SK-N-SH (cell line): ENCODE results near the gene ARHGAP42. TPM values are rescaled to one million over a fixed set of nuclear protein-coding genes. Genes with fewer than 3 reads are reported as not detected.

Experiments
- CTCF ChIA-PET: fragments of 300-600, 350-600 bp; formaldehyde crosslinking; extraction: SDS; loops from one replicate; lab custom pipeline; 2021; lab: Yijun Ruan, JAX
- POLR2A ChIA-PET: fragments of 350-600 bp; sonication (Branson Sonifier 250); formaldehyde crosslinking; extraction: SDS; loops from one replicate; lab custom pipeline; 2020; ENCODE audit warnings: antibody characterized with exemption, inconsistent platforms; lab: Yijun Ruan, JAX
- DNase-seq: peaks from one replicate; pipeline ENCODE4 v3.0.0; 2012
- H2AFZ ChIP-seq: fragments of 200-600 bp; sonication (generic); 2 replicates; pipeline ENCODE4 v1.8.1; 2016; ENCODE audit warnings: antibody characterized with exemption, mild to moderate bottlenecking, low read depth
- H3F3A ChIP-seq: fragments of 200-600 bp; sonication (generic); replicated peaks from 2 replicates; pipeline ENCODE3; 2016; ENCODE audit warnings: antibody characterized with exemption, mild to moderate bottlenecking; ENCODE audit not compliant: insufficient read depth
- H3K27ac ChIP-seq, 2 experiments: fragments of 200-500 bp in 1 of 2; fragments of 200-600 bp in 1 of 2; sonication (Bioruptor generic) in 1 of 2; sonication (generic), shearing (Covaris generic) in 1 of 2; 2 replicates each; pipeline versions ENCODE4 v1.5.1 to v1.6.1; 2014 to 2016; ENCODE audit warnings: low read depth in 2 of 2, inconsistent platforms in 1 of 2, low read length in 1 of 2, mild to moderate bottlenecking in 1 of 2, mixed read lengths in 1 of 2
- H3K27me3 ChIP-seq: fragments of 200-600 bp; sonication (generic), shearing (Covaris generic); 2 replicates; pipeline ENCODE4 v1.6.1; 2016; ENCODE audit warnings: mixed run types; ENCODE audit not compliant: insufficient read depth
- H3K36me3 ChIP-seq, 2 experiments: fragments of 200-500 bp in 1 of 2; fragments of 200-600 bp in 1 of 2; sonication (Bioruptor generic) in 1 of 2; sonication (generic) in 1 of 2; replicated peaks in 1 of 2; 2 replicates each; pipeline versions ENCODE3 to v1.5.1; 2014 to 2016; ENCODE audit warnings: low read length in 1 of 2, mild to moderate bottlenecking in 1 of 2; ENCODE audit not compliant: insufficient read depth in 2 of 2, control insufficient read depth in 1 of 2
- H3K4me1 ChIP-seq, 2 experiments: fragments of 200-500 bp in 1 of 2; fragments of 200-600 bp in 1 of 2; sonication (Bioruptor generic) in 1 of 2; sonication (generic), shearing (Covaris generic) in 1 of 2; 2 replicates each; pipeline versions ENCODE4 v1.5.1 to v1.6.1; 2014 to 2016; ENCODE audit warnings: low read depth in 1 of 2, low read length in 1 of 2, mixed run types in 1 of 2; ENCODE audit not compliant: insufficient read depth in 2 of 2, control insufficient read depth in 1 of 2
- H3K4me2 ChIP-seq: fragments of 200-600 bp; sonication (generic), shearing (Covaris generic); 2 replicates; pipeline ENCODE4 v1.6.1; 2017; ENCODE audit warnings: mixed run types
- H3K4me3 ChIP-seq, 2 experiments: fragments of 200-500 bp in 1 of 2; fragments of 200-600 bp in 1 of 2; sonication (Bioruptor generic) in 1 of 2; sonication (generic), shearing (Covaris generic) in 1 of 2; 2 replicates each; pipeline versions ENCODE4 v1.5.1 to v1.8.1; 2014 to 2016; ENCODE audit warnings: low read depth in 2 of 2, inconsistent platforms in 1 of 2, low read length in 1 of 2, mild to moderate bottlenecking in 1 of 2, mixed read lengths in 1 of 2, moderate library complexity in 1 of 2
- H3K79me2 ChIP-seq: fragments of 200-600 bp; sonication (generic); 2 replicates; pipeline ENCODE4 v1.8.1; 2017; ENCODE audit warnings: mild to moderate bottlenecking; ENCODE audit not compliant: insufficient read depth
- H3K9ac ChIP-seq: fragments of 200-600 bp; sonication (generic); 2 replicates; pipeline ENCODE4 v1.6.1; 2017; ENCODE audit warnings: mixed run types
- H3K9me2 ChIP-seq: fragments of 200-600 bp; sonication (generic); 2 replicates; pipeline ENCODE4 v1.6.1; 2017; ENCODE audit warnings: mixed run types
- H3K9me3 ChIP-seq: fragments of 200-600 bp; sonication (generic); 2 replicates; pipeline ENCODE4 v1.6.1; 2017; ENCODE audit warnings: mixed run types, mild to moderate bottlenecking, moderate library complexity
- H4K20me1 ChIP-seq: fragments of 200-600 bp; sonication (generic); 2 replicates; pipeline ENCODE4 v1.6.1; 2017; ENCODE audit warnings: mild to moderate bottlenecking, mixed run types; ENCODE audit not compliant: insufficient read depth
- CHD2 ChIP-seq: fragments of 150-350 bp; IDR thresholded peaks from 2 replicates; pipeline ENCODE4 v1.6.1; 2018; ENCODE audit warnings: low read length; ENCODE audit not compliant: partially characterized antibody
- ELF1 ChIP-seq: IDR thresholded peaks from 2 replicates; pipeline ENCODE4 v1.4.0; 2012
- EZH2phosphoT487 ChIP-seq: fragments of 200-600 bp; sonication (generic); IDR thresholded peaks from 2 replicates; pipeline ENCODE4 v1.6.1; 2017; ENCODE audit warnings: low read depth, mixed run types, mild to moderate bottlenecking, antibody characterized with exemption, moderate library complexity, borderline replicate concordance
- FOSL2 ChIP-seq: IDR thresholded peaks from 2 replicates; pipeline ENCODE4 v1.4.0; 2012; ENCODE audit warnings: low read depth, mild to moderate bottlenecking, moderate library complexity, borderline replicate concordance
- FOXJ3 ChIP-seq: sonication (generic); formaldehyde crosslinking; IDR thresholded peaks from 2 replicates; pipeline ENCODE4 v1.5.1; 2020; ENCODE audit warnings: mild to moderate bottlenecking, missing genetic modification reagents
- FOXM1 ChIP-seq: IDR thresholded peaks from 2 replicates; pipeline ENCODE4 v1.4.0; 2012; ENCODE audit warnings: low read depth, mild to moderate bottlenecking
- JUND ChIP-seq: IDR thresholded peaks from 2 replicates; pipeline ENCODE4 v1.4.0; 2012
- MXI1 ChIP-seq: IDR thresholded peaks from 2 replicates; pipeline ENCODE4 v1.6.1; 2012; ENCODE audit warnings: mild to moderate bottlenecking, low read depth, low read length, improper control_type of control experiment
- POLR2AphosphoS5 ChIP-seq: IDR thresholded peaks from 2 replicates; pipeline ENCODE4 v1.6.1; 2012; ENCODE audit warnings: low read depth, low read length
- REST ChIP-seq: IDR thresholded peaks from 2 replicates; pipeline ENCODE4 v1.6.1; 2012; ENCODE audit warnings: mild to moderate bottlenecking, low read depth, low read length, moderate library complexity
- RFX5 ChIP-seq: IDR thresholded peaks from 2 replicates; pipeline ENCODE4 v1.6.1; 2012; ENCODE audit warnings: mild to moderate bottlenecking, improper control_type of control experiment, low read length
- SIN3A ChIP-seq: IDR thresholded peaks from 2 replicates; pipeline ENCODE4 v1.6.1; 2012; ENCODE audit warnings: low read depth, mild to moderate bottlenecking, low read length, moderate library complexity, borderline replicate concordance
- TAF1 ChIP-seq: IDR thresholded peaks from 2 replicates; pipeline ENCODE4 v1.6.1; 2012; ENCODE audit warnings: low read depth, mild to moderate bottlenecking, low read length, moderate library complexity, borderline replicate concordance
- YY1 ChIP-seq: IDR thresholded peaks from 2 replicates; pipeline ENCODE4 v1.4.0; 2012; ENCODE audit warnings: low read depth, mild to moderate bottlenecking
- WGBS: methylation state at CpG from one replicate; pipeline ENCODE4 v1.1.6; 2017; ENCODE audit warnings: low lambda C conversion rate; 5-methylcytosine and 5-hydroxymethylcytosine counted together
- polyA plus RNA-seq, 3 experiments: library from polyadenylated mRNA; depleted of rRNA; stranded (reverse); fragments of >200 nt; gene quantifications; 2 replicates each; pipeline ENCODE4 v1.2.3, GENCODE V29; 2012
- TF ChIP-seq, protein P1 (sequence below): IDR thresholded peaks from 2 replicates; pipeline ENCODE4 v1.4.0; 2012; ENCODE audit warnings: low read depth, borderline replicate concordance
- TF ChIP-seq, protein P2 (sequence below): fragments of 150-350 bp; IDR thresholded peaks from 2 replicates; pipeline ENCODE4 v1.6.1; 2016; ENCODE audit warnings: mild to moderate bottlenecking, low read depth, low read length
- TF ChIP-seq, protein P3 (sequence below): IDR thresholded peaks from 2 replicates; pipeline ENCODE4 v1.4.0; 2012; ENCODE audit warnings: low read depth, borderline replicate concordance
- TF ChIP-seq, protein P4 (sequence below): fragments of 150-350 bp; IDR thresholded peaks from 2 replicates; pipeline ENCODE4 v1.6.1; 2017; ENCODE audit warnings: antibody characterized with exemption, low read length, low read depth, borderline replicate concordance

Gene ARHGAP42
- polyA plus RNA-seq, 1 of the 3 experiments (the other 2 are of a cell fraction), result 0.02 TPM

DNA sequence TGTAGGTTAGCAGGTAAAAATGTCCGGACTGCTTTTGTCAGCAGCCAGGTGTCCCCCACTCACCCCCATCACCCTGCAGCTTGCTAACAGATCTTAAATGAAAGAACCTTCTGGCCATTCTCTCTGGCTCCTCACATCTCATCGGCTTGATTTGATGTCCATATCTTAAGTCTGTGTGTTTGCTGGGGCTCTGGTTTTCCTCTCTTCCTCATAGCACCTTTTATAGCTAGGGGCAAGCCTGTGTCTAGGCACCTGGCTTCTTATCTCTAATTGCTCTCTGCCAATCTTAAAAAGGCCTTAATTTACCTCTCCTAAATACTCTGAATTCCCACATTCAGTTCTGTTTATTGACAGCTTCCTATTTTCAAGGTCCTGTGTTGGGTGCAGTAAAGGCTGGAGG is 72.0 kb downstream of the ARHGAP42 start:
- H3K79me2 ChIP-seq, result no peaks in the 10 kb centered on the region
- no peaks in the 10 kb centered on the region for H3F3A ChIP-seq
- no peak overlapping the region for H3K4me2 ChIP-seq
- no peak overlapping the region for H3K4me3 ChIP-seq
- H3K9ac ChIP-seq, result no peak overlapping the region
- WGBS, result 10% methylated on average over 2 of the region's 2 CpGs
- H3K9me3 ChIP-seq, result no peaks in the 10 kb centered on the region
- no peaks in the 10 kb centered on the region; a peak in 1 of 4 replicates for H3K4me1 ChIP-seq
- TF ChIP-seq EZH2phosphoT487 (no peak), JUND (no peak)
- TF ChIP-seq, protein P1, sequence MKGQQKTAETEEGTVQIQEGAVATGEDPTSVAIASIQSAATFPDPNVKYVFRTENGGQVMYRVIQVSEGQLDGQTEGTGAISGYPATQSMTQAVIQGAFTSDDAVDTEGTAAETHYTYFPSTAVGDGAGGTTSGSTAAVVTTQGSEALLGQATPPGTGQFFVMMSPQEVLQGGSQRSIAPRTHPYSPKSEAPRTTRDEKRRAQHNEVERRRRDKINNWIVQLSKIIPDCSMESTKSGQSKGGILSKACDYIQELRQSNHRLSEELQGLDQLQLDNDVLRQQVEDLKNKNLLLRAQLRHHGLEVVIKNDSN, result no peak
- H2AFZ ChIP-seq, result no peak overlapping the region
- no peaks in the 10 kb centered on the region for H3K9me2 ChIP-seq
- no peaks in the 10 kb centered on the region for H4K20me1 ChIP-seq
- no peaks in the 10 kb centered on the region for H3K36me3 ChIP-seq
- ChIA-PET POLR2A (no interaction called here), CTCF (interaction anchor here (0.7 kb wide), 1 partner anchor 182 kb away, joined by 3 read pairs; no protein-coding TSS in a partner anchor)
- no peak for DNase-seq
- H3K27me3 ChIP-seq, result no peaks in the 10 kb centered on the region; the same call in 1 of the 2 replicates
- H3K27ac ChIP-seq, result no peak overlapping the region

DNA sequence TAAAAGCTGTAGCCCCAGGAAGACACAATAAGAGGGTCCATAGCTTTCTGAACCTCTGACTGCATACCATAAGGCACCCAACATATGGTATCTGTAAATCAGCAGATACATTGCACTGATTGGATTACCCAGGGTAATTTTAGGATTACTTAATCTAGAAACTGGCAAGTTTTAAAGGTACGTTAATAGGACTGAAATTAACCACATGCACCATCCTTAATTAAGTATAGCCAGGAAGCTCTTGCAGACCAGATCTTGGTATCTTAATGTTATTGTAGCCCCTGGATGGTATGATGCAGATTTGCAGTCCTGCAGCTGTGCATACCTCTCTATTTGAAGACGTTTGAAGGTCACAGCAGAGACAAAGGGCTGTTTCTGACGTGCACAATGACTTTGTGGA is 72.8 kb downstream of the ARHGAP42 start:
- DNase-seq, result no peak
- no peaks in the 10 kb centered on the region for H3K36me3 ChIP-seq
- no peaks in the 10 kb centered on the region for H3K9me2 ChIP-seq
- no peaks in the 10 kb centered on the region for H3K79me2 ChIP-seq
- H3K27me3 ChIP-seq, result no peaks in the 10 kb centered on the region; the same call in 1 of the 2 replicates
- ChIA-PET POLR2A (no interaction called here), CTCF (interaction anchor here (0.7 kb wide), 1 partner anchor 95 kb away, joined by 3 read pairs; no protein-coding TSS in a partner anchor)
- no peak overlapping the region for H2AFZ ChIP-seq
- H3K27ac ChIP-seq, result no peak overlapping the region
- no peak overlapping the region for H3K4me3 ChIP-seq
- WGBS, result 4% methylated on average over 3 of the region's 3 CpGs
- H3K9ac ChIP-seq, result no peak overlapping the region
- no peaks in the 10 kb centered on the region for H3K9me3 ChIP-seq
- H3K4me2 ChIP-seq, result no peak overlapping the region
- no peaks in the 10 kb centered on the region for H4K20me1 ChIP-seq
- H3K4me1 ChIP-seq, result no peaks in the 10 kb centered on the region; a peak in 1 of 4 replicates
- H3F3A ChIP-seq, result no peaks in the 10 kb centered on the region
- no peak for TF ChIP-seq FOSL2
- no peak for TF ChIP-seq MXI1
- no peak for TF ChIP-seq POLR2AphosphoS5
- TF ChIP-seq EZH2phosphoT487, result no peak
- no peak for TF ChIP-seq FOXM1
- no peak for TF ChIP-seq REST
- TF ChIP-seq, protein P1, result no peak
- TF ChIP-seq, protein P2, sequence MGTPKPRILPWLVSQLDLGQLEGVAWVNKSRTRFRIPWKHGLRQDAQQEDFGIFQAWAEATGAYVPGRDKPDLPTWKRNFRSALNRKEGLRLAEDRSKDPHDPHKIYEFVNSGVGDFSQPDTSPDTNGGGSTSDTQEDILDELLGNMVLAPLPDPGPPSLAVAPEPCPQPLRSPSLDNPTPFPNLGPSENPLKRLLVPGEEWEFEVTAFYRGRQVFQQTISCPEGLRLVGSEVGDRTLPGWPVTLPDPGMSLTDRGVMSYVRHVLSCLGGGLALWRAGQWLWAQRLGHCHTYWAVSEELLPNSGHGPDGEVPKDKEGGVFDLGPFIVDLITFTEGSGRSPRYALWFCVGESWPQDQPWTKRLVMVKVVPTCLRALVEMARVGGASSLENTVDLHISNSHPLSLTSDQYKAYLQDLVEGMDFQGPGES, result no peak
- TF ChIP-seq ELF1, result no peak
- TF ChIP-seq, protein P3, sequence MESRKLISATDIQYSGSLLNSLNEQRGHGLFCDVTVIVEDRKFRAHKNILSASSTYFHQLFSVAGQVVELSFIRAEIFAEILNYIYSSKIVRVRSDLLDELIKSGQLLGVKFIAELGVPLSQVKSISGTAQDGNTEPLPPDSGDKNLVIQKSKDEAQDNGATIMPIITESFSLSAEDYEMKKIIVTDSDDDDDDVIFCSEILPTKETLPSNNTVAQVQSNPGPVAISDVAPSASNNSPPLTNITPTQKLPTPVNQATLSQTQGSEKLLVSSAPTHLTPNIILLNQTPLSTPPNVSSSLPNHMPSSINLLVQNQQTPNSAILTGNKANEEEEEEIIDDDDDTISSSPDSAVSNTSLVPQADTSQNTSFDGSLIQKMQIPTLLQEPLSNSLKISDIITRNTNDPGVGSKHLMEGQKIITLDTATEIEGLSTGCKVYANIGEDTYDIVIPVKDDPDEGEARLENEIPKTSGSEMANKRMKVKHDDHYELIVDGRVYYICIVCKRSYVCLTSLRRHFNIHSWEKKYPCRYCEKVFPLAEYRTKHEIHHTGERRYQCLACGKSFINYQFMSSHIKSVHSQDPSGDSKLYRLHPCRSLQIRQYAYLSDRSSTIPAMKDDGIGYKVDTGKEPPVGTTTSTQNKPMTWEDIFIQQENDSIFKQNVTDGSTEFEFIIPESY, result no peak
- TF ChIP-seq SIN3A, result no peak
- TF ChIP-seq CHD2, result no peak
- no peak for TF ChIP-seq FOXJ3
- TF ChIP-seq YY1, result no peak
- TF ChIP-seq, protein P4, sequence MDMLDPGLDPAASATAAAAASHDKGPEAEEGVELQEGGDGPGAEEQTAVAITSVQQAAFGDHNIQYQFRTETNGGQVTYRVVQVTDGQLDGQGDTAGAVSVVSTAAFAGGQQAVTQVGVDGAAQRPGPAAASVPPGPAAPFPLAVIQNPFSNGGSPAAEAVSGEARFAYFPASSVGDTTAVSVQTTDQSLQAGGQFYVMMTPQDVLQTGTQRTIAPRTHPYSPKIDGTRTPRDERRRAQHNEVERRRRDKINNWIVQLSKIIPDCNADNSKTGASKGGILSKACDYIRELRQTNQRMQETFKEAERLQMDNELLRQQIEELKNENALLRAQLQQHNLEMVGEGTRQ, result no peak
- no peak for TF ChIP-seq TAF1
- no peak for TF ChIP-seq RFX5
